ENCODE results near the gene STXBP1.

- TF ChIP-seq, protein P1, sequence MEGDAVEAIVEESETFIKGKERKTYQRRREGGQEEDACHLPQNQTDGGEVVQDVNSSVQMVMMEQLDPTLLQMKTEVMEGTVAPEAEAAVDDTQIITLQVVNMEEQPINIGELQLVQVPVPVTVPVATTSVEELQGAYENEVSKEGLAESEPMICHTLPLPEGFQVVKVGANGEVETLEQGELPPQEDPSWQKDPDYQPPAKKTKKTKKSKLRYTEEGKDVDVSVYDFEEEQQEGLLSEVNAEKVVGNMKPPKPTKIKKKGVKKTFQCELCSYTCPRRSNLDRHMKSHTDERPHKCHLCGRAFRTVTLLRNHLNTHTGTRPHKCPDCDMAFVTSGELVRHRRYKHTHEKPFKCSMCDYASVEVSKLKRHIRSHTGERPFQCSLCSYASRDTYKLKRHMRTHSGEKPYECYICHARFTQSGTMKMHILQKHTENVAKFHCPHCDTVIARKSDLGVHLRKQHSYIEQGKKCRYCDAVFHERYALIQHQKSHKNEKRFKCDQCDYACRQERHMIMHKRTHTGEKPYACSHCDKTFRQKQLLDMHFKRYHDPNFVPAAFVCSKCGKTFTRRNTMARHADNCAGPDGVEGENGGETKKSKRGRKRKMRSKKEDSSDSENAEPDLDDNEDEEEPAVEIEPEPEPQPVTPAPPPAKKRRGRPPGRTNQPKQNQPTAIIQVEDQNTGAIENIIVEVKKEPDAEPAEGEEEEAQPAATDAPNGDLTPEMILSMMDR (IDR thresholded peaks at IDR 0.05 in 4 of 5, conservative IDR thresholded peaks at IDR 0.05 in 1 of 5), result no peak
- TF ChIP-seq POLR2A (IDR thresholded peaks at IDR 0.05), result no peak
Observed at GRCh38 chr9:127650518-127650917, 38.4 kb downstream of the STXBP1 start.

Measured in gastrocnemius medialis (tissue), 4 donors.